ENCODE data around the gene WAPL. TPM values are rescaled to one million over a fixed set of nuclear protein-coding genes. Genes with fewer than 3 reads are reported as not detected.

The WAPL gene
- total and polyA plus RNA-seq, 2 of the 13 experiments (the other 11 are each of a cell fraction or from before 2014, with no cell fraction given): 13.2 to 43.5 TPM

DNA sequence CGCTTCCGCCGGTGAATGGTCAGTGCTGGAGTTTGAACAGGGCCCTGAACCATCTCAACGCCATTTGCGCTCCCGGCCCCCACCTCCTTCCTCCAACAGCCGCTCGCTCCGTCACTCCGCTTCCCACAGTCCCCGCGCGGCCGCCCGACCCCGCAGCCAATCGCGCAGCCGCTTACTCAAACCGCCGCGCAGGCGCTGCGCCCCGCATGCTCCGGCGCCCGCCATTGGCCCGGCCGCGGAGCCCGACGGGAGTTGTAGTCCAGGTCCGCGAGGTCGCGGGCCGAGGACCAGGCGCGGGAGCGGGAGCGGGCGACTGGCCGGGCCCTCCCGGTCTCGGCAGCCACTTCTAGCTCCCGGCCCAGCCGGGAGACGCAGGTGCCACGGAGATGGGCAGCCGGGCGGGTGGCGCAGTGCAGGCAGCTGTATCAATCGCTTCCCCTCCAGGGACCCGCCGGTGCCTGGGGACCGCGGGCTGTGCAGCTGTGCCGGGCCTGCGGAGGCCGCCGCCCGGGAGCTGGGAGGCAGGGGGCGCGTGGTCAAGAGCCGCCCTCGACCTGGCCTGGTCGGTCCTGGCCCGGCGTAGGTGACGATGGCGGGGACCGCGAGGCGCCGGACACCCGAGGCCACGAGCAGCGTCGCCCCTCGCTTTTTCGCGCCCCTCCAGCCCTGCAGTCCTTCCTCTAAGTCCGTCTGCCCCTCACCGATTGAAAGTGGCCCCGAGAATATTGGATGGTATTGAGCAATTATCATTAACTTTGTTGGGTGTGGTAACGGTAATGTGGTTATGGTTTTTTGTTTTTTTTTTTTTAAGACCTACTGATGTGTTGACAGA, at the start of gene WAPL (continued):
- TF ChIP-seq, protein P1, sequence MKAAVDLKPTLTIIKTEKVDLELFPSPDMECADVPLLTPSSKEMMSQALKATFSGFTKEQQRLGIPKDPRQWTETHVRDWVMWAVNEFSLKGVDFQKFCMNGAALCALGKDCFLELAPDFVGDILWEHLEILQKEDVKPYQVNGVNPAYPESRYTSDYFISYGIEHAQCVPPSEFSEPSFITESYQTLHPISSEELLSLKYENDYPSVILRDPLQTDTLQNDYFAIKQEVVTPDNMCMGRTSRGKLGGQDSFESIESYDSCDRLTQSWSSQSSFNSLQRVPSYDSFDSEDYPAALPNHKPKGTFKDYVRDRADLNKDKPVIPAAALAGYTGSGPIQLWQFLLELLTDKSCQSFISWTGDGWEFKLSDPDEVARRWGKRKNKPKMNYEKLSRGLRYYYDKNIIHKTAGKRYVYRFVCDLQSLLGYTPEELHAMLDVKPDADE (CRISPR knock-in tag; IDR thresholded peaks at IDR 0.05): no peak
- TF ChIP-seq GFI1 (CRISPR knock-in tag; IDR thresholded peaks at IDR 0.05; ENCODE audit: borderline replicate concordance): no peak; the same call in 1 of the 2 replicates
- no peak for TF ChIP-seq ARID2 (CRISPR knock-in tag; IDR thresholded peaks at IDR 0.05; ENCODE audit: borderline replicate concordance)
- TF ChIP-seq, protein P2, sequence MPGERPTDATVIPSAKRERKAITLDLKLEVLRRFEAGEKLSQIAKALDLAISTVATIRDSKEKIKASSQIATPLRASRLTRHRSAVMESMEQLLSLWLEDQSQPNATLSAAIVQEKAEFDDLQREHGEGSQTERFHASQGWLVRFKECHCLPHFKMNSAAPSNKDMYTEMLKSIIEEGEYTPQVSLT (CRISPR knock-in tag; IDR thresholded peaks at IDR 0.05; ENCODE audit: borderline replicate concordance, low read depth): no peak
- TF ChIP-seq, protein P3, sequence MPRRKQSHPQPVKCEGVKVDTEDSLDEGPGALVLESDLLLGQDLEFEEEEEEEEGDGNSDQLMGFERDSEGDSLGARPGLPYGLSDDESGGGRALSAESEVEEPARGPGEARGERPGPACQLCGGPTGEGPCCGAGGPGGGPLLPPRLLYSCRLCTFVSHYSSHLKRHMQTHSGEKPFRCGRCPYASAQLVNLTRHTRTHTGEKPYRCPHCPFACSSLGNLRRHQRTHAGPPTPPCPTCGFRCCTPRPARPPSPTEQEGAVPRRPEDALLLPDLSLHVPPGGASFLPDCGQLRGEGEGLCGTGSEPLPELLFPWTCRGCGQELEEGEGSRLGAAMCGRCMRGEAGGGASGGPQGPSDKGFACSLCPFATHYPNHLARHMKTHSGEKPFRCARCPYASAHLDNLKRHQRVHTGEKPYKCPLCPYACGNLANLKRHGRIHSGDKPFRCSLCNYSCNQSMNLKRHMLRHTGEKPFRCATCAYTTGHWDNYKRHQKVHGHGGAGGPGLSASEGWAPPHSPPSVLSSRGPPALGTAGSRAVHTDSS (CRISPR knock-in tag; conservative IDR thresholded peaks at IDR 0.05): no peak
- peak; percentile 92 for TF ChIP-seq RBFOX2 (IDR thresholded peaks at IDR 0.05; ENCODE audit: low read depth, low read length)
- no peak for TF ChIP-seq KLF9 (CRISPR knock-in tag; IDR thresholded peaks at IDR 0.05; ENCODE audit: low read depth)
- TF ChIP-seq, protein P4, sequence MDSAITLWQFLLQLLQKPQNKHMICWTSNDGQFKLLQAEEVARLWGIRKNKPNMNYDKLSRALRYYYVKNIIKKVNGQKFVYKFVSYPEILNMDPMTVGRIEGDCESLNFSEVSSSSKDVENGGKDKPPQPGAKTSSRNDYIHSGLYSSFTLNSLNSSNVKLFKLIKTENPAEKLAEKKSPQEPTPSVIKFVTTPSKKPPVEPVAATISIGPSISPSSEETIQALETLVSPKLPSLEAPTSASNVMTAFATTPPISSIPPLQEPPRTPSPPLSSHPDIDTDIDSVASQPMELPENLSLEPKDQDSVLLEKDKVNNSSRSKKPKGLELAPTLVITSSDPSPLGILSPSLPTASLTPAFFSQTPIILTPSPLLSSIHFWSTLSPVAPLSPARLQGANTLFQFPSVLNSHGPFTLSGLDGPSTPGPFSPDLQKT (CRISPR knock-in tag; IDR thresholded peaks at IDR 0.05; ENCODE audit: borderline replicate concordance): no peak
- TF ChIP-seq HMGA1 (CRISPR knock-in tag; conservative IDR thresholded peaks at IDR 0.05): no peak
- peak; percentile 94 for TF ChIP-seq KDM5B (CRISPR knock-in tag; IDR thresholded peaks at IDR 0.05; ENCODE audit: borderline replicate concordance)
- peak; percentile 87 for TF ChIP-seq ATF7-NPFF (CRISPR knock-in tag; IDR thresholded peaks at IDR 0.05; ENCODE audit: low read depth)
- TF ChIP-seq CCAR2 (optimal IDR thresholded peaks at IDR 0.05; ENCODE audit: low read depth, low read length): no peak
- no peak; the same call in 1 of the 2 replicates for TF ChIP-seq TOE1 (CRISPR knock-in tag; IDR thresholded peaks at IDR 0.05)
- TF ChIP-seq, protein P5, sequence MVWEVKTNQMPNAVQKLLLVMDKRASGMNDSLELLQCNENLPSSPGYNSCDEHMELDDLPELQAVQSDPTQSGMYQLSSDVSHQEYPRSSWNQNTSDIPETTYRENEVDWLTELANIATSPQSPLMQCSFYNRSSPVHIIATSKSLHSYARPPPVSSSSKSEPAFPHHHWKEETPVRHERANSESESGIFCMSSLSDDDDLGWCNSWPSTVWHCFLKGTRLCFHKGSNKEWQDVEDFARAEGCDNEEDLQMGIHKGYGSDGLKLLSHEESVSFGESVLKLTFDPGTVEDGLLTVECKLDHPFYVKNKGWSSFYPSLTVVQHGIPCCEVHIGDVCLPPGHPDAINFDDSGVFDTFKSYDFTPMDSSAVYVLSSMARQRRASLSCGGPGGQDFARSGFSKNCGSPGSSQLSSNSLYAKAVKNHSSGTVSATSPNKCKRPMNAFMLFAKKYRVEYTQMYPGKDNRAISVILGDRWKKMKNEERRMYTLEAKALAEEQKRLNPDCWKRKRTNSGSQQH (CRISPR knock-in tag; IDR thresholded peaks at IDR 0.05; ENCODE audit: low read depth): no peak
- TF ChIP-seq SP2 (CRISPR knock-in tag; IDR thresholded peaks at IDR 0.05): no peak
- TF ChIP-seq, protein P6, sequence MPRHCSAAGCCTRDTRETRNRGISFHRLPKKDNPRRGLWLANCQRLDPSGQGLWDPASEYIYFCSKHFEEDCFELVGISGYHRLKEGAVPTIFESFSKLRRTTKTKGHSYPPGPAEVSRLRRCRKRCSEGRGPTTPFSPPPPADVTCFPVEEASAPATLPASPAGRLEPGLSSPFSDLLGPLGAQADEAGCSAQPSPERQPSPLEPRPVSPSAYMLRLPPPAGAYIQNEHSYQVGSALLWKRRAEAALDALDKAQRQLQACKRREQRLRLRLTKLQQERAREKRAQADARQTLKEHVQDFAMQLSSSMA (CRISPR knock-in tag; IDR thresholded peaks at IDR 0.05): no peak
- TF ChIP-seq, protein P7, sequence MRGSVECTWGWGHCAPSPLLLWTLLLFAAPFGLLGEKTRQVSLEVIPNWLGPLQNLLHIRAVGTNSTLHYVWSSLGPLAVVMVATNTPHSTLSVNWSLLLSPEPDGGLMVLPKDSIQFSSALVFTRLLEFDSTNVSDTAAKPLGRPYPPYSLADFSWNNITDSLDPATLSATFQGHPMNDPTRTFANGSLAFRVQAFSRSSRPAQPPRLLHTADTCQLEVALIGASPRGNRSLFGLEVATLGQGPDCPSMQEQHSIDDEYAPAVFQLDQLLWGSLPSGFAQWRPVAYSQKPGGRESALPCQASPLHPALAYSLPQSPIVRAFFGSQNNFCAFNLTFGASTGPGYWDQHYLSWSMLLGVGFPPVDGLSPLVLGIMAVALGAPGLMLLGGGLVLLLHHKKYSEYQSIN (CRISPR knock-in tag; IDR thresholded peaks at IDR 0.05; ENCODE audit: borderline replicate concordance): no peak
- TF ChIP-seq PITX1 (CRISPR knock-in tag; IDR thresholded peaks at IDR 0.05): no peak
- TF ChIP-seq ZNF10 (CRISPR knock-in tag; IDR thresholded peaks at IDR 0.05; ENCODE audit: borderline replicate concordance, low read depth): no peak
- TF ChIP-seq THYN1 (CRISPR knock-in tag; IDR thresholded peaks at IDR 0.05; ENCODE audit: borderline replicate concordance, low read depth): no peak
- TF ChIP-seq ATM (IDR thresholded peaks at IDR 0.05; ENCODE audit: borderline replicate concordance): no peak
